BLaER1 (cell line): Measurements from ENCODE around the gene P3R3URF.

Source experiments
- H3K27ac ChIP-seq: shearing (Covaris generic); formaldehyde crosslinking; 2 replicates; pipeline ENCODE4 v1.8.1; 2022
- H3K27me3 ChIP-seq: shearing (Covaris generic); formaldehyde crosslinking; 2 replicates; pipeline ENCODE4 v1.8.1; 2022
- H3K36me3 ChIP-seq: shearing (Covaris generic); formaldehyde crosslinking; 2 replicates; pipeline ENCODE4 v1.8.1; 2022
- H3K4me1 ChIP-seq: shearing (Covaris generic); formaldehyde crosslinking; 2 replicates; pipeline ENCODE4 v1.8.1; 2022
- H3K4me2 ChIP-seq: shearing (Covaris generic); formaldehyde crosslinking; 2 replicates; pipeline ENCODE4 v1.8.1; 2022
- H3K4me3 ChIP-seq: shearing (Covaris generic); formaldehyde crosslinking; 2 replicates; pipeline ENCODE4 v1.8.1; 2022
- H3K9ac ChIP-seq: shearing (Covaris generic); formaldehyde crosslinking; 2 replicates; pipeline ENCODE4 v1.8.1; 2022
- H3K9me3 ChIP-seq: shearing (Covaris generic); formaldehyde crosslinking; 2 replicates; pipeline ENCODE4 v1.8.1; 2022
- H4K20me1 ChIP-seq: shearing (Covaris generic); formaldehyde crosslinking; 2 replicates; pipeline ENCODE4 v1.8.1; 2022
- Cebpa-rat ChIP-seq: shearing (Covaris generic); IDR thresholded peaks from 2 replicates; pipeline ENCODE4 v1.8.1; 2022

The P3R3URF gene

DNA sequence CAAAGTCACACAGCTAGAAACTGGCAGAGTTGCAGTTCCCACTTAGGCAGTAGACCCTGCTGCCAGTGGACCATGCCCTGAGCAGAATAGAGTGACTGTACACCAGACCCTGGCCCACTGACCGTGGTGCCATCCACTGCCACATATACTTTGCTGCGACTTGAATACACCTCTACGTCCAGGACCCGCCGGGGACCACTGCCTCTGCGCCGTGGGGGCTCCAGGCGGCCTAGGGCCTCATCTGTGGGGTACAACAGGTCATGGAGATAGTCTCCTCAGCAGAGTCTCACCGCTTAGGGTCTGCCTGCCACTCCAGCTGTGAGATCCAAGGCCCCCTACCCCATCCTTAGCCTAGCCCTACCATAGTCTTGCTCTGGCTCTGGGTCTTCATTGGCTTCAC, 20.3 kb upstream of the P3R3URF start:
- Histone ChIP-seq H3K36me3 (peaks cover 44% of the 10 kb centered on the region), H3K4me2 (0 out of 2 replicates have a peak overlapping the region, but pooled peaks have one; percentile 93), H3K27ac (no peak overlapping the region), H4K20me1 (no peaks in the 10 kb centered on the region), H3K4me1 (peaks cover 34% of the 10 kb centered on the region), H3K9me3 (no peaks in the 10 kb centered on the region), H3K9ac (no peak overlapping the region), H3K4me3 (no peak overlapping the region), H3K27me3 (no peaks in the 10 kb centered on the region)
- no peak for TF ChIP-seq Cebpa-rat

DNA sequence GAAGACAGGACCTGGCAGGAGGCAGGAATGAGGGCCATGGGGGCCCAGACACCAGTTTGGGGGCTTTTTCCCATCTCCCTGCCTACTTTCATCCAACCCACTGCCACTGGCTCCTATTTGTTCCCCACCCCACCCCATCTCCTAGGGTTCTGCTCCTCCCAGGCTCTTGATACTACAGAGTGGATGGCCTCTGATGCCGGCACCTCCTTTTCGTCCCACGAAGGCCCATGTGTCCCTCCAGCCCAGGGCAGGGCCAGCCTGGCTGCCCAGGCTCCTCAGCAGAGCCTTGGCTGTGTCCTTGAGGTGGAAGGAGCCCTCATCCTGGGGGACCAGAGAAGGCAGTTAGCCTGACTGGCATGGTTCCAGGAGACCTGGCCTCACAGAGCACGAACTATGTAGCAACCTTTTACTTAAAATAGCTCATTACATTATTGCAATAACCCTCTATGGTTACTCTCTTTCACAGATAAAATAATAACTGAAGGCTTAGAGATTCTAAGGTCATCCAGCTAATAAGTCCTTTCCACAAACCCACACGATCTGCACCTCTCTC, 18.4 kb upstream of the P3R3URF start:
- peaks cover 62% of the 10 kb centered on the region for H3K36me3 ChIP-seq
- no peaks in the 10 kb centered on the region for H4K20me1 ChIP-seq
- H3K4me1 ChIP-seq: peaks cover 34% of the 10 kb centered on the region
- TF ChIP-seq Cebpa-rat: no peak
- H3K9me3 ChIP-seq: no peaks in the 10 kb centered on the region
- H3K4me3 ChIP-seq: no peak overlapping the region
- H3K9ac ChIP-seq: no peak overlapping the region
- H3K27me3 ChIP-seq: no peaks in the 10 kb centered on the region
- H3K27ac ChIP-seq: no peak overlapping the region
- no peak overlapping the region for H3K4me2 ChIP-seq

DNA sequence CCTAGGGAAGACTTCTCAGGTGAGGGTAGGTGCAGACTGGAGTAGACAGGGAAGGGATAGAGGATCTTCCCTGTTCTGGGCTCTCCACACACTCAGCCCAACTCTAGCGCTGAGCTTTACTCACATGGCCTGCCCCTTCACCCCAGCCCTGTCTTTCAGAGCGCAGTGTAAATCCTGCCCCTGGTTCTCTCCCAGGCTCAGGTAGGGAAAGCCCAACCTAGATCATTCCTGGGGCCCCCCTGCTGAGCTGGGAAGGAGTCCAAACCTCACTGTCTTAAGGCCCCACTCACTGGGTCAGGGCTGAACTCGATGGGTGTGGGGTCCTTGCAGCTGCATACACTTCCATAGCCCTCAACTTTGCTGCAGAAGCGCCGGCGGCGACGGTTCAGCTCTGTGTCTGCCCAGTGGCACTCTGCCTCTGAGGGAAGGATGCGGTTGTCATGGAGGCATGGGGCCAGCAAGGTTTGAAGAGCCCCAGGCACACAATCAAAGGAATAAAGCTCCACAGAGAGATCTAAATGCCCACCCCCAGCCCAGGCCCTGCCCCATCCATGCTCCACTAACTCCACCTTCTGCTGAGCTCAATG, 17.8 kb upstream of the P3R3URF start:
- Histone ChIP-seq H3K4me1 (peaks cover 30% of the 10 kb centered on the region), H4K20me1 (no peaks in the 10 kb centered on the region), H3K27me3 (no peaks in the 10 kb centered on the region), H3K36me3 (peaks cover 68% of the 10 kb centered on the region), H3K27ac (no peak overlapping the region), H3K9ac (no peak overlapping the region), H3K9me3 (no peaks in the 10 kb centered on the region), H3K4me3 (no peak overlapping the region), H3K4me2 (no peak overlapping the region)
- TF ChIP-seq Cebpa-rat: no peak

DNA sequence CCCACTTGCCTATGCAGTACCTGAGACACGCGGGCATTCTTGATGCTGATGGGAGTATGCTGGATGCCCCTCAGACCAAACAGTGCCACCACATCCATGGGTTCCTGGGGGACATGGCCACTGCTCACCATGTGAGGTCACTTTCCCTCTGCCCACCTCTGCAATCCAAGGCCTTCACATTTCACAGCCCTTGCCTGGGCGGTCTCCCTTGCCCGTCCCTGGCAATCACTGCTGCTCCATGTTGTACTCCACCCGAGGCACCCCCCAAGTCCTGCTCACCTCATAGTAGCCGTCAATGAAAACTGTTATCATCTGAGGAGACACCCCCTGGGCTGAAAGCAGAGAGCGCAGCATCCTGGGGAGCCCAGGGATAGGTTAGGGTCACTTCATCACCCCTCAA, 17.0 kb upstream of the P3R3URF start:
- Histone ChIP-seq H4K20me1 (no peaks in the 10 kb centered on the region), H3K27ac (no peak overlapping the region), H3K4me1 (peaks cover 30% of the 10 kb centered on the region), H3K4me3 (no peak overlapping the region), H3K36me3 (peaks cover 75% of the 10 kb centered on the region), H3K9me3 (no peaks in the 10 kb centered on the region), H3K27me3 (no peaks in the 10 kb centered on the region), H3K9ac (no peak overlapping the region), H3K4me2 (no peak overlapping the region)
- no peak for TF ChIP-seq Cebpa-rat

DNA sequence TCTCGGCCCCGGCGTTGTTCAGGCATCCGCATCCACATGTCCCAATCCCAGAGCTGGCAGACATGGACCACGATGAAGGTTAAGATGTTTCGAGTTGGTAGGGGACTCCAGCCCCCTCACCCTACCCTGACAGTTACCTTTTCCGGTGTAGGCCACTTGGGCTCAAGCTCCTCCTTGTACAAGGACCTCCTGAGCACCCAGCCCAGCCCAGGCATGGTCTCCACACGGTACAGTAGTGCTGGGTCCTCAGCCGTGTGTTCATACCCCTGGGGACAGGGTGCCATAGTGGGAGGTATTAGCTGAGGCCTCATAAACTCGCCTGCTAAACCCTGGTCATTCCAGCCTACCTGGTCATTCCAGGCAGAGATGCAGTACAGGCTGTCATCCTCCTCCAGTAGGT, 15.9 kb upstream of the P3R3URF start:
- H3K27me3 ChIP-seq: no peaks in the 10 kb centered on the region
- no peak overlapping the region for H3K27ac ChIP-seq
- H3K36me3 ChIP-seq: peaks cover 84% of the 10 kb centered on the region
- no peak overlapping the region for H3K4me3 ChIP-seq
- H3K4me2 ChIP-seq: no peak overlapping the region
- H3K9ac ChIP-seq: no peak overlapping the region
- no peaks in the 10 kb centered on the region for H3K9me3 ChIP-seq
- TF ChIP-seq Cebpa-rat: no peak
- H3K4me1 ChIP-seq: peaks cover 27% of the 10 kb centered on the region
- H4K20me1 ChIP-seq: no peaks in the 10 kb centered on the region

DNA sequence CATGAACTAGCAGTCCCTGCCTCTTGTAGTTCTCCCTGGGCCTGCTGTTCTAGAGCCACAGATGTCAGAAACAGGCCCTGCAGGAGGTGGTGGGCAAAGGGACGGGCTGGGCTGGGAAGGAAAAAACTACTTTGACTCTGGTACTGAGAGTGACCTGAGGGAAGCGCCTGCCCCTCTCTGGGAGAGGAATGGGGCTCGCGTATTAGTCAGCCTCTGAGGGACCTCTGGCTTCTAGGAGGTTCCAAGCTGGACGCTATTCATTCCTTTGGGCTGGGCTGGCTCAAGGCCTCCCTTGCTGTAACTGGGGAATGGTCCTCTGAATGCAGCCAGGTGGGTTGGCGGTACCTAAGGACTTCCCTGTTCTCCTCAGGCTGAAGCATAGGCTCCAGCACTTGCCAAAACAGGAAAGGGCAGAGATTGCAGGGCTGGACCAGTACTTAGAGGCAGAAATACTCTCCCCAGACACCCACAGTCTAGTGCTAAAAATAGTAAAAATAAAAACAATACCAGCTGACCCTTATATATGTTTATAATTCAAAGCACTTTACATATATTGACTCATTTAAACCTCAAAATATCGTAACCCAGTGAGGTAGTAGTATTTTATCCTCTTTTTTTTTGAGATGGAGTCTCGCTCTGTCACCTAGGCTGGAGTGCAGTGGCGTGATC, 14.9 kb upstream of the P3R3URF start:
- no peaks in the 10 kb centered on the region for H4K20me1 ChIP-seq
- H3K4me3 ChIP-seq: no peak overlapping the region
- peaks cover 80% of the 10 kb centered on the region for H3K36me3 ChIP-seq
- peaks cover 19% of the 10 kb centered on the region for H3K4me1 ChIP-seq
- H3K27ac ChIP-seq: no peak overlapping the region
- H3K4me2 ChIP-seq: no peak overlapping the region
- H3K9ac ChIP-seq: no peak overlapping the region
- no peaks in the 10 kb centered on the region for H3K27me3 ChIP-seq
- no peaks in the 10 kb centered on the region for H3K9me3 ChIP-seq
- no peak for TF ChIP-seq Cebpa-rat

DNA sequence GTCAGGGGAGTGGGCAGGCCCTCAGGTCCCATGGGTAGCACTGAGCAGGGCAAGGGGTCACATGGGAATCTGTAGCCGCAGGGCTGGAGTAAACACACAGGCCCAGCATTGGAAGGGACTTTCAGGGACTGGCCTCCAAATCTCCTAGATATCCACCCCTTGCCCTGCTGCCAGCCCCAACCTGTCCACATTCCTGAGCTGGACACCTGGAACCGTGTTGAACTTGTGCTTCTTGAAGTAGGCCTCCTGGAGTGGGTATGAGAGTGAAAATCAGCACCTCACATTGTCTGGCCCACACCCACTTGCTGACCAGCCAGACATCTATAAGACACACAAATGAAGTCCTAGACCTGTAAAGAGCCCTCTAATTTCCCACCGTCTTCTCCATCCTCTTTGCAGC, 14.3 kb upstream of the P3R3URF start:
- no peak overlapping the region for H3K4me3 ChIP-seq
- no peaks in the 10 kb centered on the region for H4K20me1 ChIP-seq
- no peak overlapping the region for H3K9ac ChIP-seq
- peaks cover 19% of the 10 kb centered on the region for H3K4me1 ChIP-seq
- TF ChIP-seq Cebpa-rat: no peak
- H3K4me2 ChIP-seq: no peak overlapping the region
- peaks cover 75% of the 10 kb centered on the region for H3K36me3 ChIP-seq
- no peaks in the 10 kb centered on the region for H3K9me3 ChIP-seq
- H3K27me3 ChIP-seq: no peaks in the 10 kb centered on the region
- no peak overlapping the region for H3K27ac ChIP-seq

GRCh38 chr1:46188295-46189030, 12.2 kb upstream of the P3R3URF start:
- H3K36me3 ChIP-seq: peaks cover 60% of the 10 kb centered on the region
- H3K27ac ChIP-seq: 0 out of 2 replicates have a peak overlapping the region, but pooled peaks have one; percentile 30
- H3K27me3 ChIP-seq: no peaks in the 10 kb centered on the region
- TF ChIP-seq Cebpa-rat: no peak
- no peak overlapping the region; the same call in 1 of the 2 replicates for H3K9ac ChIP-seq
- H4K20me1 ChIP-seq: no peaks in the 10 kb centered on the region
- peaks cover 13% of the 10 kb centered on the region for H3K4me1 ChIP-seq
- H3K4me2 ChIP-seq: peak overlapping the region; percentile 46
- H3K4me3 ChIP-seq: no peak overlapping the region
- H3K9me3 ChIP-seq: no peaks in the 10 kb centered on the region

DNA sequence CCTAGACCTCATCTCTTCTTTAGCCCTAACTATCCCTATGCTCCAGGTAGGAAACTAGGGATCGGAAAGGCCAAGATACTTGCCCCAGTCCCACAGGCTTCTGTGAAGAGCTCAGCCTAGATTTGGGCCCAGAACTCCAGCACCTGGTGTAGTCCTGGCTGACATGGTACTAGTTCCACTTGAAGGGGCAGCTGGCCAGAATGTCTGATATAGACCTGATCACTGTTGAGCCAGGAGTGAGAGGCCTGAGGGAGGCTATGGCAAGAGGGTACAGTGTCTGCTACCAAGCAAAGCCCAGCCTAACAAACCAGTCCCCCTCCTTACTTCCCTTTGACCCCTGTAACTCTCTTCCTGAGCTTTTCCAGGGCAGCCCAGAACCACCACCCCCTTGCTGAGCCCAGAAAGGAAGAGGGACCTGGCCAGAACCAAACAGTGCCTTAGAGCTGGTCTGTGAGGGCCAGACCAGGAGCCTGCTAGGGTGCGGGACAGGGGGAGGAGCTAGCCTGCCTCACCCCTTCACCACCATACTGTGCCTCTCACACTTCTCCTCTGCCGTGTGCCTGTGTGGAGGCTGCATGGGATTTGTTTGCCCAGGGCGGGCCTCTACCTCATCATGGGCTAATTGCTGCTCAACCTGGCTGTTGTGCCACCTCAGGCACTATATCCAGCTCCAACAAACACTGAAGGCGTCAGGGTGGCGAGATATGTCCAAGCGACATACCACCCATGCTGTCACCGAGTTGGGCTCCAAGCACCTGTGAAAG, 11.0 kb upstream of the P3R3URF start:
- no peaks in the 10 kb centered on the region for H3K9me3 ChIP-seq
- H3K4me2 ChIP-seq: no peak overlapping the region
- H3K4me3 ChIP-seq: no peak overlapping the region
- peaks cover 49% of the 10 kb centered on the region for H3K36me3 ChIP-seq
- no peak for TF ChIP-seq Cebpa-rat
- H3K4me1 ChIP-seq: peaks cover 13% of the 10 kb centered on the region
- no peak overlapping the region for H3K9ac ChIP-seq
- H3K27ac ChIP-seq: no peak overlapping the region
- H4K20me1 ChIP-seq: no peaks in the 10 kb centered on the region
- no peaks in the 10 kb centered on the region for H3K27me3 ChIP-seq
